ENCODE results near the gene KCNK3.

The KCNK3 gene

GRCh38 chr2:26692897-26693849 lies 651 bp downstream of the KCNK3 start:
- DNase-seq, result peak; percentile 54

- no peak for DNase-seq
These were observed 1.5 kb downstream of the KCNK3 start for GRCh38 chr2:26694001-26694400.

GRCh38 chr2:26696351-26696816 lies 3.9 kb downstream of the KCNK3 start:
- no peak for DNase-seq

- DNase-seq, result no peak
These were observed 4.9 kb downstream of the KCNK3 start for GRCh38 chr2:26697425-26697824.

- no peak for DNase-seq
These were observed 6.8 kb downstream of the KCNK3 start for GRCh38 chr2:26699295-26699694.

GRCh38 chr2:26700078-26700477 lies 7.6 kb downstream of the KCNK3 start:
- no peak for DNase-seq

- DNase-seq, result no peak
These were observed 9.1 kb downstream of the KCNK3 start for GRCh38 chr2:26701596-26701995.

GRCh38 chr2:26702025-26702424 lies 9.5 kb downstream of the KCNK3 start:
- no peak for DNase-seq

- DNase-seq, result no peak
These were observed 12.0 kb downstream of the KCNK3 start for GRCh38 chr2:26704441-26704977.

GRCh38 chr2:26705126-26705525 lies 12.6 kb downstream of the KCNK3 start:
- DNase-seq, result no peak

GRCh38 chr2:26706093-26706492 lies 13.6 kb downstream of the KCNK3 start:
- DNase-seq, result no peak

GRCh38 chr2:26706616-26707473 lies 14.3 kb downstream of the KCNK3 start:
- DNase-seq, result no peak

GRCh38 chr2:26707747-26708146 lies 15.2 kb downstream of the KCNK3 start:
- DNase-seq, result no peak

- no peak for DNase-seq
These were observed 15.9 kb downstream of the KCNK3 start for GRCh38 chr2:26708457-26708856.

- no peak for DNase-seq
These were observed 17.0 kb downstream of the KCNK3 start for GRCh38 chr2:26709323-26710110.

GRCh38 chr2:26710145-26710544 lies 17.6 kb downstream of the KCNK3 start:
- DNase-seq, result no peak

- DNase-seq, result no peak
These were observed 18.4 kb downstream of the KCNK3 start for GRCh38 chr2:26710743-26711456.

- DNase-seq, result no peak
These were observed 19.1 kb downstream of the KCNK3 start for GRCh38 chr2:26711457-26712161.

- peak; percentile 94 for DNase-seq
These were observed 20.3 kb downstream of the KCNK3 start for GRCh38 chr2:26712486-26713465.

Data from NCI-H1105 (cell line).